T47D (cell line): Measurements from ENCODE around the gene MMD2.
A peak's percentile ranks its signal among the peaks of the same experiment; 100 is the strongest.
"Not testable (repeated sequence)": the region's sequence is repeated elsewhere in the genome, so short reads cannot be mapped to it uniquely, and the experiment has no call there.

Experiments
- DNase-seq, 2 experiments: peaks; one replicate each; pipeline versions ENCODE4 v3.0.0 to v3.0.0-alpha.2; 2011 to 2012; ENCODE audit warnings: low read depth in 1 of 2, low spot score in 1 of 2
- JUND ChIP-seq: IDR thresholded peaks from 2 replicates; pipeline ENCODE4 v1.6.1; 2012; ENCODE audit warnings: low read depth
- in situ Hi-C: cut with HindIII; loops from 2 replicates; pipeline ENCODE4 v1.10.0; 2016; ENCODE audit warnings: low sequenced_read_pairs, low pct_unique_long_range_greater_than_20kb

The MMD2 gene

GRCh38 chr7:4973728-4974198 is 14.8 kb upstream of the MMD2 start:
- TF ChIP-seq JUND: no peak
- peak; percentile 79 to 98 for DNase-seq
- in situ Hi-C loops: no loop called here

- in situ Hi-C loops, DNase-seq: not testable (repeated sequence)
These were observed 13.5 kb upstream of the MMD2 start for GRCh38 chr7:4972446-4972845.

- in situ Hi-C loops: no loop called here
- TF ChIP-seq JUND: no peak
- no peak for DNase-seq
These were observed 6.5 kb upstream of the MMD2 start for GRCh38 chr7:4965295-4966022.

GRCh38 chr7:4964506-4964905 is 5.5 kb upstream of the MMD2 start:
- no peak for DNase-seq
- in situ Hi-C loops: no loop called here
- no peak for TF ChIP-seq JUND

DNA sequence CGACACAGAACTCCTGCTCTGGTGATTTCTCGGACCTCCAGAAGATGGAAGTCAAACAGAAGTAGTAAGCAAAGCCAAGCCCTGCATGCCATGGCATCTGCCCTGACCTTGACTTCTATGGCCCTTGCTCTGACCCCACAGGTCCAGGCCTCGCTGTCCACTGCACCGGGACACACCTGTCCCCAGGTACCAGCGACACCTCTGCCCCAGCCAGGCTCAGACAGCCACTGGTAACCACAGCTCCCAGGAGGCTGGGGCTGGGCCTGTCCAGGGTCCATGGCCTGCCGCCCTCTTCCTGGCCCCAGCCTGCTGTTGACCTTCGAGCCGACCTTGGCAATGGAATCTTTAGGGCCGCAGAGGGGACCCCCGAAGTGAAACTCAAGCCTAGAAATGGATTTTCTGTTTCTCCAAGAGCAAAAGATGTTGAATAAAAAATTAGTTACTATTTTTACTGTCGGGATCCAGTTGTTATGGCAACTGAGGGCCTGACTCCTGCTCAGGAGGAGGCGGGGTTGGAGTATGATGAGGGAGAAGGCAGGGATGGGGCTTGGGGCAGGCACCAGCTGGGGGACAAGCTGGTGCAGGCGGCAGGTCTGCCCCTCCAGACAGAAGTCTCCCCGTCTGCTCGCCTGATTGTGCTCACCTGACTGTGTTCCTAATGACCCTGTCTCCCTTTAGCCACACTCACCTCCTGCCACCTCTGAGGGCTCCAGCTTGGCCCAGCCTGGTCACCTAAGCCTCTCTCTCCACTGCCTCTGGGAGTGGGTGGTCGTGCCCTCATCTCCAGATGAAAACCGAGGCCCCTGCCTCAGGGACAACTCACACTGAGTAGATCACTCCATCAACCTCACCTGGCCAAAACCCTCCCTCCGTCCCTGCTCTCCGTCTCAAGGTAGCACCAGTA is 4.1 kb upstream of the MMD2 start:
- in situ Hi-C loops: no loop called here
- no peak for DNase-seq
- no peak for TF ChIP-seq JUND

DNA sequence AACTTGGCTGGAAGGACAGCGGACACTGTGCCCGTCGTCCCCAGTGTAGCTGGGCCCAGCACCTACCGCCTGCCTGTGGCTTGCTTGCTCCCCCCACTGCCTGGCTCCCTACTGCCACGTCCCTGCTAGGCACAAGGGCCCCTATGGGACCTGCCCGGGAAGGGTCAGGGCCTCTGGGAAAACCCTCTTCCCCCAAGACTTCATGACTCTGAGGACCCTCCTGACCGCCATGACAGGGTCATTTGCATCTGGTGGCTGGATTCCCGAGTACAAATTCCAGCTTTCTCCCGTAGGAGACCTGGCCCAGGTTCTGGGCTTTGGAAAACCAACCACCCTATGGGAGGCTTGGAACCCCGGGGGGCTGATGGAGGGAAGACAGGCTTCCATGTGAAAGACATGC is 1.4 kb upstream of the MMD2 start:
- in situ Hi-C loops: no loop called here
- TF ChIP-seq JUND: no peak
- peak; percentile 61 to 88 for DNase-seq

- TF ChIP-seq JUND: no peak
- in situ Hi-C loops: no loop called here
- DNase-seq: no peak
These were observed 906 bp upstream of the MMD2 start for GRCh38 chr7:4959893-4960292.

- no peak for DNase-seq
- in situ Hi-C loops: no loop called here
These were observed 319 bp upstream of the MMD2 start for GRCh38 chr7:4959306-4959705.

GRCh38 chr7:4957847-4958476 is 1.0 kb downstream of the MMD2 start:
- DNase-seq: peak in 1 of 2 experiments; percentile 20
- in situ Hi-C loops: no loop called here
- no peak for TF ChIP-seq JUND

More at GRCh38 chr7:4959306-4959705, 319 bp upstream of the MMD2 start:
- TF ChIP-seq JUND: no peak

GRCh38 chr7:4951903-4952636 is 6.9 kb downstream of the MMD2 start:
- in situ Hi-C loops: no loop called here
- no peak for TF ChIP-seq JUND
- peak; percentile 78 to 84 for DNase-seq

DNA sequence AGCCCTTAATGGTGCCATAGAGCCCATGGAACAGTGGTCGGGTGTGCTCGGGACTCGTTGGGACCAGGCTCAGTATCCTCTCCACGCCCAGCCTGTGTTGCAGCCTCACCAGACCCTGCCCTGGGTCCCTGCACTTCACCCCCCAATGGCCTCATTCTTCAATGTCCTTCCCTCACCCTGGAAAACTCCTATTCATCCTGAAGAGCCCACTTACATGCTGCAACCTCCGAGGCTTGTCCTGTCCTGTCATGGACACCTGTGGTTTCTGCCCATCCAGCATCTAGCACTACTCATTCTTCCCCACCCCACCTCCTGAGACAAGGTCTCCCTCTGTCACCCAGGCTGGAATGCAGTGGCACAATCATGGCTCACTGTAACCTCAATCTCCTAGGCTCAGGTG is 7.7 kb downstream of the MMD2 start:
- DNase-seq: no peak
- no peak for TF ChIP-seq JUND
- in situ Hi-C loops: no loop called here

GRCh38 chr7:4948402-4948801 is 10.6 kb downstream of the MMD2 start:
- TF ChIP-seq JUND: no peak
- in situ Hi-C loops: no loop called here
- no peak for DNase-seq
